ENCODE measurements around the gene DIAPH2. TPM values are rescaled to one million over a fixed set of nuclear protein-coding genes. Genes with fewer than 3 reads are reported as not detected.

DIAPH2 gene
- total and polyA plus RNA-seq, 2 experiments from 2014 or later, result 16.2 to 56.6 TPM

DNA sequence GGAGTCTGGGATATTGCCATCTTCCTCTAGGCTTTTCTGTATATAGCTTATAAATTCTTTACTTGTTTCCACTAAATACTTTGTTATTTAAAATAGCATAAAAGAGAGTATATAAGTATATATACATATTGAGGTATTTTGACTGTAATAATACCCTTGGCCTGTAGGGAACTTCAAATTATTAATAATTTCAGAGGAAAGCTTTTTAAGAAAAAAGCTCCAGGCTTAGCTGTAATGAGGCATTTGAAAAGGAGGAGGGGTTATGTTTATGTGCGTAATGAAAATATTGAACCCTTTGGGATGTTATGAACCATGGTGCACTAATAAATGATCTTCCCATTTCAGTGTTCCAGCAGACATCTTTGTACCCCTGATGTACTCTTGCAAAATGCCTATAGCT lies 777.1 kb downstream of the DIAPH2 start:
- no peak for DNase-seq (ENCODE audit: low spot score)
- Histone ChIP-seq H3K27me3 (ENCODE audit: insufficient read depth) (no peaks in the 10 kb centered on the region), H2AFZ (no peak overlapping the region), H3F3A (replicated peaks; ENCODE audit: low read depth) (no peaks in the 10 kb centered on the region), H3K9me2 (ENCODE audit: insufficient read depth) (no peaks in the 10 kb centered on the region), H4K20me1 (replicated peaks; ENCODE audit: insufficient read depth) (no peaks in the 10 kb centered on the region), H3K4me1 (ENCODE audit: insufficient read depth) (peaks cover 34% of the 10 kb centered on the region), H3K4me3 (no peak overlapping the region), H3K4me2 (no peak overlapping the region), H3K36me3 (ENCODE audit: insufficient read depth) (no peaks in the 10 kb centered on the region), H3K27ac (ENCODE audit: low read depth) (no peak overlapping the region), H3K79me2 (replicated peaks; ENCODE audit: insufficient read depth) (no peaks in the 10 kb centered on the region; the same call in 1 of the 2 replicates)
- no peaks in the 10 kb centered on the region; the same call in 2 of the 3 replicates for H3K36me3 Mint-ChIP-seq (ENCODE audit: low read depth)
- H3K4me1 Mint-ChIP-seq, result peaks cover 19% of the 10 kb centered on the region
- no peak for TF ChIP-seq POLR2AphosphoS5 (IDR thresholded peaks at IDR 0.05; ENCODE audit: low read depth)
- TF ChIP-seq, protein P1, sequence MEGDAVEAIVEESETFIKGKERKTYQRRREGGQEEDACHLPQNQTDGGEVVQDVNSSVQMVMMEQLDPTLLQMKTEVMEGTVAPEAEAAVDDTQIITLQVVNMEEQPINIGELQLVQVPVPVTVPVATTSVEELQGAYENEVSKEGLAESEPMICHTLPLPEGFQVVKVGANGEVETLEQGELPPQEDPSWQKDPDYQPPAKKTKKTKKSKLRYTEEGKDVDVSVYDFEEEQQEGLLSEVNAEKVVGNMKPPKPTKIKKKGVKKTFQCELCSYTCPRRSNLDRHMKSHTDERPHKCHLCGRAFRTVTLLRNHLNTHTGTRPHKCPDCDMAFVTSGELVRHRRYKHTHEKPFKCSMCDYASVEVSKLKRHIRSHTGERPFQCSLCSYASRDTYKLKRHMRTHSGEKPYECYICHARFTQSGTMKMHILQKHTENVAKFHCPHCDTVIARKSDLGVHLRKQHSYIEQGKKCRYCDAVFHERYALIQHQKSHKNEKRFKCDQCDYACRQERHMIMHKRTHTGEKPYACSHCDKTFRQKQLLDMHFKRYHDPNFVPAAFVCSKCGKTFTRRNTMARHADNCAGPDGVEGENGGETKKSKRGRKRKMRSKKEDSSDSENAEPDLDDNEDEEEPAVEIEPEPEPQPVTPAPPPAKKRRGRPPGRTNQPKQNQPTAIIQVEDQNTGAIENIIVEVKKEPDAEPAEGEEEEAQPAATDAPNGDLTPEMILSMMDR (conservative IDR thresholded peaks at IDR 0.05; ENCODE audit: low read depth in 2 of 2), result no peak
- no peak for TF ChIP-seq EZH2 (IDR thresholded peaks at IDR 0.05; ENCODE audit: low read depth, unreplicated experiment)
- TF ChIP-seq CREB1 (CRISPR knock-in tag; IDR thresholded peaks at IDR 0.05; ENCODE audit: low read depth), result no peak
- no peak for TF ChIP-seq NANOG (IDR thresholded peaks at IDR 0.05; ENCODE audit: borderline replicate concordance)
- TF ChIP-seq ZNF331 (CRISPR knock-in tag; IDR thresholded peaks at IDR 0.05; ENCODE audit: low read depth), result no peak
- TF ChIP-seq, protein P2, sequence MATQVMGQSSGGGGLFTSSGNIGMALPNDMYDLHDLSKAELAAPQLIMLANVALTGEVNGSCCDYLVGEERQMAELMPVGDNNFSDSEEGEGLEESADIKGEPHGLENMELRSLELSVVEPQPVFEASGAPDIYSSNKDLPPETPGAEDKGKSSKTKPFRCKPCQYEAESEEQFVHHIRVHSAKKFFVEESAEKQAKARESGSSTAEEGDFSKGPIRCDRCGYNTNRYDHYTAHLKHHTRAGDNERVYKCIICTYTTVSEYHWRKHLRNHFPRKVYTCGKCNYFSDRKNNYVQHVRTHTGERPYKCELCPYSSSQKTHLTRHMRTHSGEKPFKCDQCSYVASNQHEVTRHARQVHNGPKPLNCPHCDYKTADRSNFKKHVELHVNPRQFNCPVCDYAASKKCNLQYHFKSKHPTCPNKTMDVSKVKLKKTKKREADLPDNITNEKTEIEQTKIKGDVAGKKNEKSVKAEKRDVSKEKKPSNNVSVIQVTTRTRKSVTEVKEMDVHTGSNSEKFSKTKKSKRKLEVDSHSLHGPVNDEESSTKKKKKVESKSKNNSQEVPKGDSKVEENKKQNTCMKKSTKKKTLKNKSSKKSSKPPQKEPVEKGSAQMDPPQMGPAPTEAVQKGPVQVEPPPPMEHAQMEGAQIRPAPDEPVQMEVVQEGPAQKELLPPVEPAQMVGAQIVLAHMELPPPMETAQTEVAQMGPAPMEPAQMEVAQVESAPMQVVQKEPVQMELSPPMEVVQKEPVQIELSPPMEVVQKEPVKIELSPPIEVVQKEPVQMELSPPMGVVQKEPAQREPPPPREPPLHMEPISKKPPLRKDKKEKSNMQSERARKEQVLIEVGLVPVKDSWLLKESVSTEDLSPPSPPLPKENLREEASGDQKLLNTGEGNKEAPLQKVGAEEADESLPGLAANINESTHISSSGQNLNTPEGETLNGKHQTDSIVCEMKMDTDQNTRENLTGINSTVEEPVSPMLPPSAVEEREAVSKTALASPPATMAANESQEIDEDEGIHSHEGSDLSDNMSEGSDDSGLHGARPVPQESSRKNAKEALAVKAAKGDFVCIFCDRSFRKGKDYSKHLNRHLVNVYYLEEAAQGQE (IDR thresholded peaks at IDR 0.05; ENCODE audit: unreplicated experiment), result no peak
- TF ChIP-seq ZNF114 (CRISPR knock-in tag; IDR thresholded peaks at IDR 0.05), result no peak
- TF ChIP-seq STAT1 (IDR thresholded peaks at IDR 0.05; ENCODE audit: unreplicated experiment), result no peak
- no peak for TF ChIP-seq EZH2phosphoT487 (IDR thresholded peaks at IDR 0.05; ENCODE audit: unreplicated experiment)
- no peak for TF ChIP-seq JUNB (IDR thresholded peaks at IDR 0.05; ENCODE audit: unreplicated experiment)
- TF ChIP-seq, protein P3, sequence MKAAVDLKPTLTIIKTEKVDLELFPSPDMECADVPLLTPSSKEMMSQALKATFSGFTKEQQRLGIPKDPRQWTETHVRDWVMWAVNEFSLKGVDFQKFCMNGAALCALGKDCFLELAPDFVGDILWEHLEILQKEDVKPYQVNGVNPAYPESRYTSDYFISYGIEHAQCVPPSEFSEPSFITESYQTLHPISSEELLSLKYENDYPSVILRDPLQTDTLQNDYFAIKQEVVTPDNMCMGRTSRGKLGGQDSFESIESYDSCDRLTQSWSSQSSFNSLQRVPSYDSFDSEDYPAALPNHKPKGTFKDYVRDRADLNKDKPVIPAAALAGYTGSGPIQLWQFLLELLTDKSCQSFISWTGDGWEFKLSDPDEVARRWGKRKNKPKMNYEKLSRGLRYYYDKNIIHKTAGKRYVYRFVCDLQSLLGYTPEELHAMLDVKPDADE (IDR thresholded peaks at IDR 0.05), result no peak
- TF ChIP-seq, protein P4, sequence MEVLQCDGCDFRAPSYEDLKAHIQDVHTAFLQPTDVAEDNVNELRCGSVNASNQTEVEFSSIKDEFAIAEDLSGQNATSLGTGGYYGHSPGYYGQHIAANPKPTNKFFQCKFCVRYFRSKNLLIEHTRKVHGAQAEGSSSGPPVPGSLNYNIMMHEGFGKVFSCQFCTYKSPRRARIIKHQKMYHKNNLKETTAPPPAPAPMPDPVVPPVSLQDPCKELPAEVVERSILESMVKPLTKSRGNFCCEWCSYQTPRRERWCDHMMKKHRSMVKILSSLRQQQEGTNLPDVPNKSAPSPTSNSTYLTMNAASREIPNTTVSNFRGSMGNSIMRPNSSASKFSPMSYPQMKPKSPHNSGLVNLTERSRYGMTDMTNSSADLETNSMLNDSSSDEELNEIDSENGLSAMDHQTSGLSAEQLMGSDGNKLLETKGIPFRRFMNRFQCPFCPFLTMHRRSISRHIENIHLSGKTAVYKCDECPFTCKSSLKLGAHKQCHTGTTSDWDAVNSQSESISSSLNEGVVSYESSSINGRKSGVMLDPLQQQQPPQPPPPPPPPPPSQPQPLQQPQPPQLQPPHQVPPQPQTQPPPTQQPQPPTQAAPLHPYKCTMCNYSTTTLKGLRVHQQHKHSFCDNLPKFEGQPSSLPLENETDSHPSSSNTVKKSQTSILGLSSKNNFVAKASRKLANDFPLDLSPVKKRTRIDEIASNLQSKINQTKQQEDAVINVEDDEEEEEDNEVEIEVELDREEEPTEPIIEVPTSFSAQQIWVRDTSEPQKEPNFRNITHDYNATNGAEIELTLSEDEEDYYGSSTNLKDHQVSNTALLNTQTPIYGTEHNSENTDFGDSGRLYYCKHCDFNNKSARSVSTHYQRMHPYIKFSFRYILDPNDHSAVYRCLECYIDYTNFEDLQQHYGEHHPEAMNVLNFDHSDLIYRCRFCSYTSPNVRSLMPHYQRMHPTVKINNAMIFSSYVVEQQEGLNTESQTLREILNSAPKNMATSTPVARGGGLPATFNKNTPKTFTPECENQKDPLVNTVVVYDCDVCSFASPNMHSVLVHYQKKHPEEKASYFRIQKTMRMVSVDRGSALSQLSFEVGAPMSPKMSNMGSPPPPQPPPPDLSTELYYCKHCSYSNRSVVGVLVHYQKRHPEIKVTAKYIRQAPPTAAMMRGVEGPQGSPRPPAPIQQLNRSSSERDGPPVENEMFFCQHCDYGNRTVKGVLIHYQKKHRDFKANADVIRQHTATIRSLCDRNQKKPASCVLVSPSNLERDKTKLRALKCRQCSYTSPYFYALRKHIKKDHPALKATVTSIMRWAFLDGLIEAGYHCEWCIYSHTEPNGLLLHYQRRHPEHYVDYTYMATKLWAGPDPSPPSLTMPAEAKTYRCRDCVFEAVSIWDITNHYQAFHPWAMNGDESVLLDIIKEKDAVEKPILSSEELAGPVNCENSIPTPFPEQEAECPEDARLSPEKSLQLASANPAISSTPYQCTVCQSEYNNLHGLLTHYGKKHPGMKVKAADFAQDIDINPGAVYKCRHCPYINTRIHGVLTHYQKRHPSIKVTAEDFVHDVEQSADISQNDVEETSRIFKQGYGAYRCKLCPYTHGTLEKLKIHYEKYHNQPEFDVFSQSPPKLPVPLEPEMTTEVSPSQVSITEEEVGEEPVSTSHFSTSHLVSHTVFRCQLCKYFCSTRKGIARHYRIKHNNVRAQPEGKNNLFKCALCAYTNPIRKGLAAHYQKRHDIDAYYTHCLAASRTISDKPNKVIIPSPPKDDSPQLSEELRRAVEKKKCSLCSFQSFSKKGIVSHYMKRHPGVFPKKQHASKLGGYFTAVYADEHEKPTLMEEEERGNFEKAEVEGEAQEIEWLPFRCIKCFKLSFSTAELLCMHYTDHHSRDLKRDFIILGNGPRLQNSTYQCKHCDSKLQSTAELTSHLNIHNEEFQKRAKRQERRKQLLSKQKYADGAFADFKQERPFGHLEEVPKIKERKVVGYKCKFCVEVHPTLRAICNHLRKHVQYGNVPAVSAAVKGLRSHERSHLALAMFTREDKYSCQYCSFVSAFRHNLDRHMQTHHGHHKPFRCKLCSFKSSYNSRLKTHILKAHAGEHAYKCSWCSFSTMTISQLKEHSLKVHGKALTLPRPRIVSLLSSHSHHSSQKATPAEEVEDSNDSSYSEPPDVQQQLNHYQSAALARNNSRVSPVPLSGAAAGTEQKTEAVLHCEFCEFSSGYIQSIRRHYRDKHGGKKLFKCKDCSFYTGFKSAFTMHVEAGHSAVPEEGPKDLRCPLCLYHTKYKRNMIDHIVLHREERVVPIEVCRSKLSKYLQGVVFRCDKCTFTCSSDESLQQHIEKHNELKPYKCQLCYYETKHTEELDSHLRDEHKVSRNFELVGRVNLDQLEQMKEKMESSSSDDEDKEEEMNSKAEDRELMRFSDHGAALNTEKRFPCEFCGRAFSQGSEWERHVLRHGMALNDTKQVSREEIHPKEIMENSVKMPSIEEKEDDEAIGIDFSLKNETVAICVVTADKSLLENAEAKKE (CRISPR knock-in tag; IDR thresholded peaks at IDR 0.05), result no peak
- H3K27me3 Mint-ChIP-seq (ENCODE audit: insufficient read depth, low read depth, poor library complexity), result no peaks in the 10 kb centered on the region
- ATAC-seq, result no peak
- no peaks in the 10 kb centered on the region for H3K9me3 Mint-ChIP-seq
- H3K27ac Mint-ChIP-seq, result no peak overlapping the region
- H3K4me3 Mint-ChIP-seq, result no peak overlapping the region

Data from GM23338 (cell line).